Measurements from ENCODE around the gene CDH11. TPM values are rescaled to one million over a fixed set of nuclear protein-coding genes. Genes with fewer than 3 reads are reported as not detected.

Gene CDH11
- total and polyA plus RNA-seq, 9 of the 15 experiments (the other 6 are each of a cell fraction or from before 2014, with no cell fraction given): 0.18 TPM; not detected in 8

- ATAC-seq: no peak
- no peak overlapping the region for H3K9ac ChIP-seq (ENCODE audit: insufficient read depth in 1 of 2, low read depth in 2 of 2, low read length in 2 of 2)
- POLR2A ChIA-PET: no interaction called here
- no peak overlapping the region for H3K4me3 ChIP-seq
- no peak overlapping the region for H2AFZ ChIP-seq (ENCODE audit: low read depth, low read length)
- no peak overlapping the region for H3K27ac ChIP-seq (ENCODE audit: extremely low read depth, low read depth, low read length)
- H3K79me2 ChIP-seq (ENCODE audit: control insufficient read depth, insufficient read depth, low read length): no peaks in the 10 kb centered on the region
- no peak for DNase-seq (ENCODE audit: extremely low read depth in 1 of 4, low spot score in 3 of 4)
- H3K27me3 ChIP-seq (ENCODE audit: control insufficient read depth in 2 of 2, insufficient read depth in 2 of 2, low read length in 2 of 2): no peaks in the 10 kb centered on the region
- TF ChIP-seq CBX5 (IDR thresholded peaks at IDR 0.05; ENCODE audit: borderline replicate concordance, low read depth) (no peak), MAFK (IDR thresholded peaks at IDR 0.05; ENCODE audit: low read length) (no peak), CCAR2 (IDR thresholded peaks at IDR 0.05; ENCODE audit: low read depth, low read length) (no peak), BRF2 (IDR thresholded peaks at IDR 0.05; ENCODE audit: borderline replicate concordance, insufficient read depth, insufficient read length) (no peak)
- no TSS peak for BruUV-seq (replicated peaks)
- H3K4me2 ChIP-seq (ENCODE audit: insufficient read depth, low read length): no peak overlapping the region
- FAIRE-seq: no peak
- 3% methylated on average over 4 of the region's 4 CpGs for WGBS (ENCODE audit: insufficient coverage, low coverage, missing lambda C conversion rate)
- H3K9me3 ChIP-seq (replicated peaks; ENCODE audit: control insufficient read depth, insufficient read depth, low read depth, low read length): no peaks in the 10 kb centered on the region
- intact Hi-C loops (cut with micrococcal nuclease): no loop called here
- no peaks in the 10 kb centered on the region for H4K20me1 ChIP-seq (replicated peaks; ENCODE audit: control insufficient read depth, insufficient read depth, low read length)
- no peaks in the 10 kb centered on the region for H3K36me3 ChIP-seq (ENCODE audit: control insufficient read depth, insufficient read depth, low read length)
- in situ Hi-C loops (cut with MboI): no loop called here
- H3K9me1 ChIP-seq (ENCODE audit: control insufficient read depth, insufficient read depth, low read length): no peaks in the 10 kb centered on the region
- no peaks in the 10 kb centered on the region for H3K4me1 ChIP-seq (replicated peaks in 1 of 2; ENCODE audit: control insufficient read depth in 2 of 2, insufficient read depth in 2 of 2, low read length in 2 of 2)
- CTCF ChIA-PET (ENCODE audit: low intra/inter-chr PET ratio): no interaction called here
Observed at GRCh38 chr16:64926476-64926875, 195.4 kb downstream of the CDH11 start.

- no peak overlapping the region for H2AFZ ChIP-seq (ENCODE audit: low read depth, low read length)
- H3K9me3 ChIP-seq (replicated peaks; ENCODE audit: control insufficient read depth, insufficient read depth, low read depth, low read length): no peaks in the 10 kb centered on the region
- BruUV-seq (replicated peaks): no TSS peak
- DNase-seq (ENCODE audit: extremely low read depth in 1 of 4, low spot score in 3 of 4) (no peak), FAIRE-seq (no peak), ATAC-seq (no peak)
- no peaks in the 10 kb centered on the region for H3K4me1 ChIP-seq (replicated peaks in 1 of 2; ENCODE audit: control insufficient read depth in 2 of 2, insufficient read depth in 2 of 2, low read length in 2 of 2)
- H3K4me2 ChIP-seq (ENCODE audit: insufficient read depth, low read length): no peak overlapping the region
- H3K27ac ChIP-seq (ENCODE audit: extremely low read depth, low read depth, low read length): no peak overlapping the region
- no peaks in the 10 kb centered on the region for H4K20me1 ChIP-seq (replicated peaks; ENCODE audit: control insufficient read depth, insufficient read depth, low read length)
- ChIA-PET POLR2A (no interaction called here), CTCF (ENCODE audit: low intra/inter-chr PET ratio) (no interaction called here)
- H3K36me3 ChIP-seq (ENCODE audit: control insufficient read depth, insufficient read depth, low read length): no peaks in the 10 kb centered on the region
- no peaks in the 10 kb centered on the region for H3K27me3 ChIP-seq (ENCODE audit: control insufficient read depth in 2 of 2, insufficient read depth in 2 of 2, low read length in 2 of 2)
- in situ Hi-C loops (cut with MboI) (no loop called here), intact Hi-C loops (cut with micrococcal nuclease) (no loop called here)
- no peaks in the 10 kb centered on the region for H3K79me2 ChIP-seq (ENCODE audit: control insufficient read depth, insufficient read depth, low read length)
- H3K9ac ChIP-seq (ENCODE audit: insufficient read depth in 1 of 2, low read depth in 2 of 2, low read length in 2 of 2): no peak overlapping the region
- H3K4me3 ChIP-seq: no peak overlapping the region
- H3K9me1 ChIP-seq (ENCODE audit: control insufficient read depth, insufficient read depth, low read length): no peaks in the 10 kb centered on the region
- no peak for TF ChIP-seq NCOA2 (IDR thresholded peaks at IDR 0.05; ENCODE audit: partially characterized antibody in 2 of 2)
- TF ChIP-seq, protein P1, sequence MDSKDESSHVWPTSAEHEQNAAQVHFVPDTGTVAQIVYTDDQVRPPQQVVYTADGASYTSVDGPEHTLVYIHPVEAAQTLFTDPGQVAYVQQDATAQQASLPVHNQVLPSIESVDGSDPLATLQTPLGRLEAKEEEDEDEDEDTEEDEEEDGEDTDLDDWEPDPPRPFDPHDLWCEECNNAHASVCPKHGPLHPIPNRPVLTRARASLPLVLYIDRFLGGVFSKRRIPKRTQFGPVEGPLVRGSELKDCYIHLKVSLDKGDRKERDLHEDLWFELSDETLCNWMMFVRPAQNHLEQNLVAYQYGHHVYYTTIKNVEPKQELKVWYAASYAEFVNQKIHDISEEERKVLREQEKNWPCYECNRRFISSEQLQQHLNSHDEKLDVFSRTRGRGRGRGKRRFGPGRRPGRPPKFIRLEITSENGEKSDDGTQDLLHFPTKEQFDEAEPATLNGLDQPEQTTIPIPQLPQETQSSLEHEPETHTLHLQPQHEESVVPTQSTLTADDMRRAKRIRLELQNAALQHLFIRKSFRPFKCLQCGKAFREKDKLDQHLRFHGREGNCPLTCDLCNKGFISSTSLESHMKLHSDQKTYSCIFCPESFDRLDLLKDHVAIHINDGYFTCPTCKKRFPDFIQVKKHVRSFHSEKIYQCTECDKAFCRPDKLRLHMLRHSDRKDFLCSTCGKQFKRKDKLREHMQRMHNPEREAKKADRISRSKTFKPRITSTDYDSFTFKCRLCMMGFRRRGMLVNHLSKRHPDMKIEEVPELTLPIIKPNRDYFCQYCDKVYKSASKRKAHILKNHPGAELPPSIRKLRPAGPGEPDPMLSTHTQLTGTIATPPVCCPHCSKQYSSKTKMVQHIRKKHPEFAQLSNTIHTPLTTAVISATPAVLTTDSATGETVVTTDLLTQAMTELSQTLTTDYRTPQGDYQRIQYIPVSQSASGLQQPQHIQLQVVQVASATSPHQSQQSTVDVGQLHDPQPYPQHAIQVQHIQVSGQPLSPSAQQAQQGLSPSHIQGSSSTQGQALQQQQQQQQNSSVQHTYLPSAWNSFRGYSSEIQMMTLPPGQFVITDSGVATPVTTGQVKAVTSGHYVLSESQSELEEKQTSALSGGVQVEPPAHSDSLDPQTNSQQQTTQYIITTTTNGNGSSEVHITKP (IDR thresholded peaks at IDR 0.05; ENCODE audit: partially characterized antibody): no peak
- TF ChIP-seq POU5F1 (IDR thresholded peaks at IDR 0.05; ENCODE audit: borderline replicate concordance, low read depth, low read length, partially characterized antibody): no peak
- TF ChIP-seq PCBP2 (IDR thresholded peaks at IDR 0.05; ENCODE audit: low read depth, low read length, poor library complexity, severe bottlenecking): no peak
- no peak for TF ChIP-seq FOXM1 (IDR thresholded peaks at IDR 0.05; ENCODE audit: low read depth)
- TF ChIP-seq FOXM1 (CRISPR knock-in tag; IDR thresholded peaks at IDR 0.05; ENCODE audit: low read depth): no peak
- TF ChIP-seq NFRKB (IDR thresholded peaks at IDR 0.05; ENCODE audit: low read depth): no peak
- TF ChIP-seq MAFG (tag; conservative IDR thresholded peaks at IDR 0.05): no peak
- no peak for TF ChIP-seq KAT7 (CRISPR knock-in tag; IDR thresholded peaks at IDR 0.05; ENCODE audit: borderline replicate concordance)
- no peak for TF ChIP-seq GABPB1 (CRISPR knock-in tag; IDR thresholded peaks at IDR 0.05)
Observed at GRCh38 chr16:64925166-64925565, 196.7 kb downstream of the CDH11 start.

Measured in K562 (cell line).